K562 (cell line): ENCODE results near the gene DEPP1. TPM values are rescaled to one million over a fixed set of nuclear protein-coding genes. Genes with fewer than 3 reads are reported as not detected.

Experiments
- BRCA1 ChIP-seq, 2 experiments: fragments of 450-650 bp in 1 of 2; sonication (generic) in 1 of 2; formaldehyde crosslinking in 1 of 2; IDR thresholded peaks; 2 replicates each; pipeline versions ENCODE4 v1.5.0 to v1.6.1; 2017 to 2020; ENCODE audit warnings: mild to moderate bottlenecking in 1 of 2, missing genetic modification reagents in 1 of 2
- CUX1 ChIP-seq: fragments of 200-800 bp; sonication (Bioruptor generic); IDR thresholded peaks from 2 replicates; pipeline ENCODE4 v1.6.1; 2016; ENCODE audit warnings: missing genetic modification characterization, missing compliant biosample characterization
- JUN ChIP-seq, 2 experiments: sonication (generic) in 1 of 2; formaldehyde crosslinking in 1 of 2; IDR thresholded peaks; 2 replicates each; pipeline versions ENCODE4 v1.6.1 to v1.8.0; 2012 to 2022; ENCODE audit warnings: borderline replicate concordance in 2 of 2, mild to moderate bottlenecking in 2 of 2, improper control_type of control experiment in 1 of 2, low read depth in 1 of 2, low read length in 1 of 2, missing genetic modification reagents in 1 of 2
- LCOR ChIP-seq: sonication (generic); formaldehyde crosslinking; IDR thresholded peaks from 2 replicates; pipeline ENCODE4 v1.8.0; 2022; ENCODE audit warnings: mild to moderate bottlenecking, missing genetic modification reagents
- LEF1 ChIP-seq: fragments of 450-650 bp; IDR thresholded peaks from 2 replicates; pipeline ENCODE4 v1.6.1; 2016; ENCODE audit warnings: mild to moderate bottlenecking
- MED1 ChIP-seq: sonication (generic); formaldehyde crosslinking; IDR thresholded peaks from 2 replicates; pipeline ENCODE4 v1.8.1; 2023; ENCODE audit warnings: missing genetic modification reagents, borderline replicate concordance
- NELFE ChIP-seq: IDR thresholded peaks from 2 replicates; pipeline ENCODE4 v1.6.1; 2011; ENCODE audit warnings: mild to moderate bottlenecking; ENCODE audit not compliant: insufficient read depth, insufficient read length
- NR2C2 ChIP-seq, 2 experiments: fragments of 200-800 bp in 1 of 2; sonication (Bioruptor generic) in 1 of 2; sonication (generic) in 1 of 2; formaldehyde crosslinking in 1 of 2; IDR thresholded peaks; 2 replicates each; pipeline versions ENCODE4 v1.6.1 to v1.8.0; 2016 to 2022; ENCODE audit warnings: mild to moderate bottlenecking in 1 of 2, missing compliant biosample characterization in 1 of 2, missing genetic modification characterization in 1 of 2, missing genetic modification reagents in 1 of 2
- ZNF224 ChIP-seq: sonication (generic); formaldehyde crosslinking; IDR thresholded peaks from 2 replicates; pipeline ENCODE4 v1.8.0; 2022; ENCODE audit warnings: mild to moderate bottlenecking, missing genetic modification reagents
- ZNF644 ChIP-seq: fragments of 200-800 bp; sonication (Bioruptor generic); IDR thresholded peaks from 2 replicates; pipeline ENCODE4 v1.6.1; 2016; ENCODE audit warnings: low read depth, missing genetic modification characterization, missing compliant biosample characterization
- polyA plus RNA-seq, 8 experiments: library from polyadenylated mRNA; depleted of rRNA in 4 of 8; stranded (reverse) in 5 of 8; unstranded in 3 of 8; fragments of >200 nt; fragmentation: Nextera tagmentation in 2 of 8; fragmentation: Illumina TruSeq in 1 of 8; extraction: Ambion mirVana in 2 of 8; extraction: Trizol in 1 of 8; gene quantifications; 2 replicates each; pipeline versions ENCODE4 v1.2.1 to v1.2.3, GENCODE V29; 2011 to 2014; ENCODE audit warnings: inconsistent platforms in 1 of 8, missing spikeins in 1 of 8
- total RNA-seq, 7 experiments: library from RNA; depleted of rRNA in 6 of 7; stranded (reverse); fragments of >200 nt in 6 of 7; fragmentation: Illumina TruSeq in 2 of 7; extraction: Trizol in 2 of 7; gene quantifications; 2 replicates each; pipeline versions ENCODE4 v1.2.1 to v1.2.3, GENCODE V29; 2011 to 2021; ENCODE audit warnings: low replicate concordance in 1 of 7
- TF ChIP-seq, protein P1 (sequence below), 2 experiments: fragments of 450-650 bp in 1 of 2; sonication (generic) in 1 of 2; formaldehyde crosslinking in 1 of 2; IDR thresholded peaks; 2 replicates each; pipeline versions ENCODE4 v1.7.1 to v1.9.0; 2016 to 2022; ENCODE audit warnings: inconsistent platforms in 1 of 2, mild to moderate bottlenecking in 1 of 2, missing genetic modification reagents in 1 of 2

DEPP1 gene
- total and polyA plus RNA-seq, 9 of the 15 experiments (the other 6 are each of a cell fraction or from before 2014, with no cell fraction given): 0.04 to 0.54 (median 0.20) TPM; not detected in 1

GRCh38 chr10:45000752-45001380, 22.3 kb upstream of the DEPP1 start, which contains the start of gene ZNF22 (continued):
- TF ChIP-seq NELFE (no peak), MED1 (CRISPR knock-in tag) (peak; percentile 87; the same call in 1 of the 2 replicates), ZNF224 (CRISPR knock-in tag) (peak; percentile 81), JUN (IDR thresholded peaks at IDR 0.05; ENCODE audit: borderline replicate concordance, low read depth, low read length) (peak; percentile 49; the same call in 1 of the 2 replicates), JUN (CRISPR knock-in tag; IDR thresholded peaks at IDR 0.05; ENCODE audit: borderline replicate concordance) (no peak), ZNF644 (peak; percentile 60; the same call in 1 of the 2 replicates), LCOR (CRISPR knock-in tag) (0 out of 2 replicates have a peak, but pooled peaks have one; percentile 32), CUX1 (CRISPR knock-in tag) (peak; percentile 88; the same call in 1 of the 2 replicates), BRCA1 (IDR thresholded peaks at IDR 0.05) (no peak), BRCA1 (CRISPR knock-in tag; IDR thresholded peaks at IDR 0.05) (0 out of 2 replicates have a peak, but pooled peaks have one; percentile 71), LEF1 (peak; percentile 9), NR2C2 (CRISPR knock-in tag; IDR thresholded peaks at IDR 0.05) (peak; percentile 30; the same call in 1 of the 2 replicates), NR2C2 (tag; IDR thresholded peaks at IDR 0.05) (peak; percentile 79)
- TF ChIP-seq, protein P1, sequence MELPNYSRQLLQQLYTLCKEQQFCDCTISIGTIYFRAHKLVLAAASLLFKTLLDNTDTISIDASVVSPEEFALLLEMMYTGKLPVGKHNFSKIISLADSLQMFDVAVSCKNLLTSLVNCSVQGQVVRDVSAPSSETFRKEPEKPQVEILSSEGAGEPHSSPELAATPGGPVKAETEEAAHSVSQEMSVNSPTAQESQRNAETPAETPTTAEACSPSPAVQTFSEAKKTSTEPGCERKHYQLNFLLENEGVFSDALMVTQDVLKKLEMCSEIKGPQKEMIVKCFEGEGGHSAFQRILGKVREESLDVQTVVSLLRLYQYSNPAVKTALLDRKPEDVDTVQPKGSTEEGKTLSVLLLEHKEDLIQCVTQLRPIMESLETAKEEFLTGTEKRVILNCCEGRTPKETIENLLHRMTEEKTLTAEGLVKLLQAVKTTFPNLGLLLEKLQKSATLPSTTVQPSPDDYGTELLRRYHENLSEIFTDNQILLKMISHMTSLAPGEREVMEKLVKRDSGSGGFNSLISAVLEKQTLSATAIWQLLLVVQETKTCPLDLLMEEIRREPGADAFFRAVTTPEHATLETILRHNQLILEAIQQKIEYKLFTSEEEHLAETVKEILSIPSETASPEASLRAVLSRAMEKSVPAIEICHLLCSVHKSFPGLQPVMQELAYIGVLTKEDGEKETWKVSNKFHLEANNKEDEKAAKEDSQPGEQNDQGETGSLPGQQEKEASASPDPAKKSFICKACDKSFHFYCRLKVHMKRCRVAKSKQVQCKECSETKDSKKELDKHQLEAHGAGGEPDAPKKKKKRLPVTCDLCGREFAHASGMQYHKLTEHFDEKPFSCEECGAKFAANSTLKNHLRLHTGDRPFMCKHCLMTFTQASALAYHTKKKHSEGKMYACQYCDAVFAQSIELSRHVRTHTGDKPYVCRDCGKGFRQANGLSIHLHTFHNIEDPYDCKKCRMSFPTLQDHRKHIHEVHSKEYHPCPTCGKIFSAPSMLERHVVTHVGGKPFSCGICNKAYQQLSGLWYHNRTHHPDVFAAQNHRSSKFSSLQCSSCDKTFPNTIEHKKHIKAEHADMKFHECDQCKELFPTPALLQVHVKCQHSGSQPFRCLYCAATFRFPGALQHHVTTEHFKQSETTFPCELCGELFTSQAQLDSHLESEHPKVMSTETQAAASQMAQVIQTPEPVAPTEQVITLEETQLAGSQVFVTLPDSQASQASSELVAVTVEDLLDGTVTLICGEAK (IDR thresholded peaks at IDR 0.05): peak; percentile 84
- TF ChIP-seq, protein P1 (CRISPR knock-in tag; IDR thresholded peaks at IDR 0.05): no peak
